Keratinocyte (primary cell): Measurements from ENCODE around the gene REPS1. TPM values are rescaled to one million over a fixed set of nuclear protein-coding genes. Genes with fewer than 3 reads are reported as not detected.

ENCODE experiments used
- DNase-seq: peaks from one replicate; pipeline ENCODE4 v3.0.0-alpha.2; 2011; ENCODE audit warnings: low read depth, missing footprints, low spot score
- FAIRE-seq: peaks from 2 replicates; lab custom pipeline; 2011; peaks lifted over from hg19 to GRCh38; lab: Jason Lieb, UNC
- H2AFZ ChIP-seq: 2 replicates; pipeline ENCODE4 v1.6.0; 2012; ENCODE audit warnings: low read length, control low read depth, inconsistent platforms; ENCODE audit not compliant: control insufficient read depth
- H3K27ac ChIP-seq: 2 replicates; pipeline ENCODE4 v1.5.1; 2011; ENCODE audit warnings: low read length; ENCODE audit not compliant: control insufficient read depth, insufficient read depth
- H3K27me3 ChIP-seq: 3 replicates; pipeline ENCODE4 v1.6.0; 2011; ENCODE audit warnings: low read length; ENCODE audit not compliant: control insufficient read depth, insufficient read depth; ENCODE audit errors: extremely low read depth
- H3K36me3 ChIP-seq, 2 experiments: 2 replicates in 1 of 2; 3 replicates in 1 of 2; pipeline ENCODE4 v1.5.1; 2011; ENCODE audit warnings: low read length in 2 of 2, mild to moderate bottlenecking in 1 of 2; ENCODE audit not compliant: control insufficient read depth in 2 of 2, insufficient read depth in 2 of 2; ENCODE audit errors: extremely low read depth in 1 of 2
- H3K4me1 ChIP-seq: 3 replicates; pipeline ENCODE4 v1.5.1; 2011; ENCODE audit warnings: low read length; ENCODE audit not compliant: control insufficient read depth, insufficient read depth; ENCODE audit errors: extremely low read depth
- H3K4me2 ChIP-seq: 3 replicates; pipeline ENCODE4 v1.6.0; 2011; ENCODE audit warnings: low read depth, low read length; ENCODE audit not compliant: control insufficient read depth, insufficient read depth; ENCODE audit errors: extremely low read depth
- H3K4me3 ChIP-seq, 3 experiments: fragments of 200-600 bp in 1 of 3; sonication (generic) in 1 of 3; 2 replicates in 2 of 3; 3 replicates in 1 of 3; pipeline ENCODE4 v1.5.1; 2011 to 2016; ENCODE audit warnings: low read length in 3 of 3, mild to moderate bottlenecking in 3 of 3, control low read depth in 2 of 3, inconsistent platforms in 1 of 3, low read depth in 1 of 3, mixed read lengths in 1 of 3, mixed run types in 1 of 3, moderate library complexity in 1 of 3; ENCODE audit not compliant: control insufficient read depth in 2 of 3, insufficient read depth in 2 of 3; ENCODE audit errors: extremely low read depth in 1 of 3
- H3K79me2 ChIP-seq: 2 replicates; pipeline ENCODE4 v1.6.0; 2012; ENCODE audit warnings: low read length; ENCODE audit not compliant: control insufficient read depth, insufficient read depth
- H3K9ac ChIP-seq: 3 replicates; pipeline ENCODE4 v1.6.0; 2011; ENCODE audit warnings: low read length; ENCODE audit not compliant: control insufficient read depth, insufficient read depth; ENCODE audit errors: extremely low read depth
- H3K9me1 ChIP-seq: 3 replicates; pipeline ENCODE4 v1.6.0; 2011; ENCODE audit warnings: low read length; ENCODE audit not compliant: control insufficient read depth, insufficient read depth; ENCODE audit errors: extremely low read depth
- H3K9me3 ChIP-seq: 2 replicates; pipeline ENCODE4 v1.5.1; 2012; ENCODE audit warnings: low read depth, low read length; ENCODE audit not compliant: control insufficient read depth
- H4K20me1 ChIP-seq: 3 replicates; pipeline ENCODE4 v1.6.0; 2011; ENCODE audit warnings: low read length; ENCODE audit not compliant: control insufficient read depth, insufficient read depth; ENCODE audit errors: extremely low read depth
- EZH2 ChIP-seq: IDR thresholded peaks from one replicate; pipeline ENCODE4 v1.6.1; 2012; ENCODE audit warnings: inconsistent platforms, mild to moderate bottlenecking, low read length, moderate library complexity
- dilution Hi-C: fragments of 300-500 bp; cut with MboI; formaldehyde crosslinking; loops from one replicate; pipeline ENCODE4 v1.7.0; 2020; ENCODE audit warnings: low sequenced_read_pairs; ENCODE audit not compliant: extremely low pct_ligation_motif_present
- polyA plus RNA-seq, 5 experiments: library from polyadenylated mRNA; depleted of rRNA in 3 of 5; stranded (reverse) in 3 of 5; stranded (forward) in 1 of 5; unstranded in 1 of 5; fragments of >200 nt; gene quantifications; 1 replicate in 1 of 5; 2 replicates in 3 of 5; 3 replicates in 1 of 5; pipeline versions ENCODE4 v1.2.1 to v1.2.3, GENCODE V29; 2011 to 2012; ENCODE audit warnings: missing spikeins in 2 of 5, low read depth in 1 of 5, low replicate concordance in 1 of 5
- TF ChIP-seq, protein P1 (sequence below), 3 experiments: IDR thresholded peaks in 1 of 3; conservative IDR thresholded peaks in 1 of 3; optimal IDR thresholded peaks in 1 of 3; 2 replicates in 2 of 3; 3 replicates in 1 of 3; pipeline versions ENCODE3 to v1.5.1; 2011; ENCODE audit warnings: low read length in 3 of 3, mild to moderate bottlenecking in 3 of 3, moderate library complexity in 2 of 3, control low read depth in 1 of 3, inconsistent platforms in 1 of 3; ENCODE audit not compliant: insufficient read depth in 2 of 3; ENCODE audit errors: extremely low read depth in 1 of 3

Gene REPS1
- polyA plus RNA-seq, 1 donor (not counting 4 experiments of a cell fraction or from before 2014, with no cell fraction given) = 61.3 TPM

DNA sequence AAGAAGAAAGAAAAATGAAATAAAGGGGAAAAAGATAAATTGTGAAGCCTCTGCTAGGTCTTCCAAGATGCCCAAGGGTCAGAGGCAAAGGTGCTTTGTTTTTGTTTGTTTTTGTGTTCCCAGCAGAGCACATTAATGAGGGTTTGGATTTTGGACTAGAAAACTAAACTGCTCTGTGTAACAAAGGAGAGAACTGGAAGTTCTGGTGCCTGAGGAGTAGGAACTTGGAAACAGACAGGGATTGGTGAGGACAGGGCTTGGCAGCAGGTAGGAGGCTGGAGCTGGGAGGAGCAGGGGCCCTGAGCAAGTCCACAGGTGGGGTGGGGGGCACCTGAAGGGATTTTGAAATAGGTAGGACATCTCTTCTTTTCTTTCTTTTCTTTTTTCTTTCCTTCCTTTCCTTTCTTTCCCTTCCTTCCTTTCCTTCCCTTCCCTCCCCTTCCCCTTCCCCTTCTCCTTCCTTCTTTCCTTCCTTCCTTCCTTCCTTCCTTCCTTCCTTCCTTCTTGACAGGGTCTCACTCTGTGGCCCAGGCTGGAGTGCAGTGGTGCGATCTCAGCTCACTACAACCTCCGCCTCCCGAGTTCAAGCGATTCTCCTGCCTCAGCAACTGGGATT, 25.2 kb upstream of the REPS1 start:
- Histone ChIP-seq H3K79me2 (no peaks in the 10 kb centered on the region), H3K36me3 (no peaks in the 10 kb centered on the region), H3K27ac (no peak overlapping the region), H3K4me3 (no peak overlapping the region), H3K4me2 (no peak overlapping the region), H3K27me3 (no peaks in the 10 kb centered on the region), H2AFZ (no peak overlapping the region), H3K9ac (no peak overlapping the region), H3K9me3 (no peaks in the 10 kb centered on the region), H4K20me1 (no peaks in the 10 kb centered on the region), H3K9me1 (no peaks in the 10 kb centered on the region), H3K4me1 (no peaks in the 10 kb centered on the region)
- no peak for FAIRE-seq
- no peak for DNase-seq
- dilution Hi-C loops = no loop called here
- TF ChIP-seq, protein P1, sequence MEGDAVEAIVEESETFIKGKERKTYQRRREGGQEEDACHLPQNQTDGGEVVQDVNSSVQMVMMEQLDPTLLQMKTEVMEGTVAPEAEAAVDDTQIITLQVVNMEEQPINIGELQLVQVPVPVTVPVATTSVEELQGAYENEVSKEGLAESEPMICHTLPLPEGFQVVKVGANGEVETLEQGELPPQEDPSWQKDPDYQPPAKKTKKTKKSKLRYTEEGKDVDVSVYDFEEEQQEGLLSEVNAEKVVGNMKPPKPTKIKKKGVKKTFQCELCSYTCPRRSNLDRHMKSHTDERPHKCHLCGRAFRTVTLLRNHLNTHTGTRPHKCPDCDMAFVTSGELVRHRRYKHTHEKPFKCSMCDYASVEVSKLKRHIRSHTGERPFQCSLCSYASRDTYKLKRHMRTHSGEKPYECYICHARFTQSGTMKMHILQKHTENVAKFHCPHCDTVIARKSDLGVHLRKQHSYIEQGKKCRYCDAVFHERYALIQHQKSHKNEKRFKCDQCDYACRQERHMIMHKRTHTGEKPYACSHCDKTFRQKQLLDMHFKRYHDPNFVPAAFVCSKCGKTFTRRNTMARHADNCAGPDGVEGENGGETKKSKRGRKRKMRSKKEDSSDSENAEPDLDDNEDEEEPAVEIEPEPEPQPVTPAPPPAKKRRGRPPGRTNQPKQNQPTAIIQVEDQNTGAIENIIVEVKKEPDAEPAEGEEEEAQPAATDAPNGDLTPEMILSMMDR (optimal IDR thresholded peaks at IDR 0.05 in 1 of 3, IDR thresholded peaks at IDR 0.05 in 1 of 3, conservative IDR thresholded peaks at IDR 0.05 in 1 of 3; ENCODE audit: extremely low read depth in 1 of 3, insufficient read depth in 2 of 3, low read length in 3 of 3) = no peak
- TF ChIP-seq EZH2 = no peak

DNA sequence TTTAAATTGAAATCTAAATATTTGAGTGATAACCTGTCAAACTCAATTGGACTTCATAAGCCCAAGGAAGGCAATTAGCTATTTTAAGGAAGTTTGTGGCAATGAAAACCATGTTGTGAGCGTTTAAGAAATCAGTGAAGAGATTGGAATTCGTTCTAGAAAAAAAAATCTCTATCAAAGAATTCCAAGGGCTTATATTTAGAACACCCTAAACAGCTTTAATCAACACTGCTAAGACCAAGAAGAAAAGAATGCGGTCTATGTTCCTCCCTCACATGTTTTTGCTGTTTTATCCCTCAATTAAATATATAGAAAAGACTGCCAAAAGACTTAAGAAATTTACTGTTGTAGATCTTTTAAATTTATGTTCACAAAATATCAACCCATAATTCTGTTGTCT, 23.9 kb upstream of the REPS1 start:
- Histone ChIP-seq H3K79me2 (no peaks in the 10 kb centered on the region), H3K9me3 (no peaks in the 10 kb centered on the region), H3K9ac (no peak overlapping the region), H2AFZ (no peak overlapping the region), H3K4me3 (no peak overlapping the region), H4K20me1 (no peaks in the 10 kb centered on the region), H3K27ac (no peak overlapping the region), H3K36me3 (no peaks in the 10 kb centered on the region), H3K9me1 (no peaks in the 10 kb centered on the region), H3K4me2 (no peak overlapping the region), H3K27me3 (no peaks in the 10 kb centered on the region), H3K4me1 (no peaks in the 10 kb centered on the region)
- dilution Hi-C loops = no loop called here
- DNase-seq (no peak), FAIRE-seq (no peak)
- no peak for TF ChIP-seq EZH2
- TF ChIP-seq, protein P1 (optimal IDR thresholded peaks at IDR 0.05 in 1 of 3, IDR thresholded peaks at IDR 0.05 in 1 of 3, conservative IDR thresholded peaks at IDR 0.05 in 1 of 3; ENCODE audit: extremely low read depth in 1 of 3, insufficient read depth in 2 of 3, low read length in 3 of 3) = no peak
